SK-N-SH treated with all-trans-retinoic acid at 6 μM for 48 hours (cell line): ENCODE data around the gene ARPC5L.
"Not testable (repeated sequence)": the region's sequence is repeated elsewhere in the genome, so short reads cannot be mapped to it uniquely, and the experiment has no call there.

ENCODE experiments used
- ARNTL ChIP-seq: fragments of 450-650 bp; formaldehyde crosslinking; IDR thresholded peaks from 2 replicates; pipeline ENCODE4 v1.5.0; 2020; ENCODE audit warnings: low read depth, mild to moderate bottlenecking, moderate library complexity, borderline replicate concordance
- PATZ1 ChIP-seq: fragments of 250-450 bp; sonication (Bioruptor Pico); IDR thresholded peaks from 2 replicates; pipeline ENCODE4 v1.8.0; 2020; ENCODE audit warnings: mild to moderate bottlenecking, moderate library complexity, borderline replicate concordance
- POU6F1 ChIP-seq: fragments of 250-450 bp; sonication (Bioruptor Pico); IDR thresholded peaks from 2 replicates; pipeline ENCODE4 v1.8.0; 2021; ENCODE audit warnings: low read depth, mild to moderate bottlenecking, moderate library complexity, borderline replicate concordance
- PPARA ChIP-seq: fragments of 250-450 bp; sonication (Bioruptor Pico); IDR thresholded peaks from 2 replicates; pipeline ENCODE4 v1.5.0; 2020; ENCODE audit warnings: mild to moderate bottlenecking, borderline replicate concordance
- RARB ChIP-seq: fragments of 250-450 bp; sonication (Bioruptor Pico); IDR thresholded peaks from 2 replicates; pipeline ENCODE4 v1.8.0; 2021; ENCODE audit warnings: mild to moderate bottlenecking, moderate library complexity
- TOX ChIP-seq: fragments of 250-450 bp; sonication (Bioruptor Pico); IDR thresholded peaks from 2 replicates; pipeline ENCODE4 v1.8.0; 2021; ENCODE audit warnings: mild to moderate bottlenecking, moderate library complexity, borderline replicate concordance
- ZFP3 ChIP-seq: fragments of 250-450 bp; sonication (Bioruptor Pico); IDR thresholded peaks from 2 replicates; pipeline ENCODE4 v1.5.0; 2020; ENCODE audit warnings: mild to moderate bottlenecking, moderate library complexity
- ZFP30 ChIP-seq: fragments of 450-650 bp; formaldehyde crosslinking; IDR thresholded peaks from 2 replicates; pipeline ENCODE4 v1.5.0; 2022; ENCODE audit warnings: mild to moderate bottlenecking, moderate library complexity

GRCh38 chr9:124846467-124846866 lies 15.5 kb upstream of the ARPC5L start:
- not testable (repeated sequence) for TF ChIP-seq RARB (CRISPR knock-in tag); ZFP30; PPARA (CRISPR knock-in tag); TOX; ARNTL (CRISPR knock-in tag); ZFP3 (CRISPR knock-in tag); PATZ1; POU6F1 (CRISPR knock-in tag)
